MCF 10A (cell line): ENCODE data around the gene RCAN2. TPM values are rescaled to one million over a fixed set of nuclear protein-coding genes. Genes with fewer than 3 reads are reported as not detected.

Source experiments
- BruUV-seq: library from RNA; stranded (reverse); fragments of 400-500 nt; replicated peaks from 2 replicates; lab custom pipeline; 2021; lab: Mats Ljungman, UMichigan
- CTCF ChIA-PET: fragments of 300-600 bp; sonication (Branson Sonifier 250); formaldehyde crosslinking; extraction: SDS; loops from one replicate; lab custom pipeline; 2021; ENCODE audit warnings: antibody characterized with exemption, inconsistent platforms; lab: Yijun Ruan, JAX
- POLR2A ChIA-PET: fragments of 300-600, 350-650 bp; sonication (Branson Sonifier 250); formaldehyde crosslinking; extraction: SDS; loops from one replicate; lab custom pipeline; 2020; ENCODE audit warnings: antibody characterized with exemption, inconsistent platforms; lab: Yijun Ruan, JAX
- DNase-seq: peaks from one replicate; pipeline ENCODE4 v3.0.0-alpha.2; 2018; ENCODE audit not compliant: unreplicated experiment
- H3K27ac Mint-ChIP-seq: one replicate; pipeline ENCODE4 v1.8.0; 2022; ENCODE audit warnings: mild to moderate bottlenecking, low read depth, mixed read lengths; ENCODE audit not compliant: unreplicated experiment
- H3K27me3 Mint-ChIP-seq: one replicate; pipeline ENCODE4 v1.8.0; 2022; ENCODE audit warnings: mixed read lengths; ENCODE audit not compliant: insufficient read depth, unreplicated experiment
- H3K36me3 Mint-ChIP-seq: one replicate; pipeline ENCODE4 v1.8.0; 2022; ENCODE audit warnings: mild to moderate bottlenecking, moderate library complexity, mixed read lengths; ENCODE audit not compliant: insufficient read depth, unreplicated experiment
- H3K4me1 Mint-ChIP-seq: one replicate; pipeline ENCODE4 v1.8.0; 2022; ENCODE audit warnings: mixed read lengths; ENCODE audit not compliant: insufficient read depth, unreplicated experiment
- H3K4me3 Mint-ChIP-seq: one replicate; pipeline ENCODE4 v1.8.0; 2022; ENCODE audit warnings: mild to moderate bottlenecking, moderate library complexity, mixed read lengths; ENCODE audit not compliant: unreplicated experiment
- H3K9me3 Mint-ChIP-seq: one replicate; pipeline ENCODE4 v1.8.0; 2022; ENCODE audit warnings: mixed read lengths; ENCODE audit not compliant: unreplicated experiment
- CTCF ChIP-seq: fragments of 200-600 bp; IDR thresholded peaks from one replicate; pipeline ENCODE4 v1.8.0; 2022; ENCODE audit warnings: antibody characterized with exemption, mild to moderate bottlenecking; ENCODE audit not compliant: unreplicated experiment
- intact Hi-C: fragments of 100-400 bp; cut with micrococcal nuclease; formaldehyde crosslinking; loops from 2 replicates; pipeline ENCODE4 v1.14.1; 2022
- total RNA-seq: library from RNA; stranded (reverse); gene quantifications from 2 replicates; pipeline ENCODE4 v1.2.3, GENCODE V29; 2022

The RCAN2 gene
- total RNA-seq, 1 experiment from 2014 or later, result 0.09 TPM

- no peaks in the 10 kb centered on the region for H3K36me3 Mint-ChIP-seq
- no peaks in the 10 kb centered on the region for H3K9me3 Mint-ChIP-seq
- no peak for DNase-seq
- H3K27me3 Mint-ChIP-seq, result no peaks in the 10 kb centered on the region
- TF ChIP-seq CTCF, result no peak
- no peak overlapping the region for H3K27ac Mint-ChIP-seq
- intact Hi-C loops, result no loop called here
- peaks cover 9% of the 10 kb centered on the region for H3K4me1 Mint-ChIP-seq
- BruUV-seq, result no TSS peak
- H3K4me3 Mint-ChIP-seq, result no peak overlapping the region
- ChIA-PET CTCF (no interaction called here), POLR2A (interaction anchor here (1.1 kb wide), 1 partner anchor 12 kb away, joined by 3 read pairs; no protein-coding TSS in a partner anchor)
Measured at GRCh38 chr6:46440641-46441040, 50.6 kb downstream of the RCAN2 start.

GRCh38 chr6:46440141-46440540 is 51.1 kb downstream of the RCAN2 start:
- intact Hi-C loops, result no loop called here
- peak; percentile 20 for DNase-seq
- no peaks in the 10 kb centered on the region for H3K9me3 Mint-ChIP-seq
- no peaks in the 10 kb centered on the region for H3K36me3 Mint-ChIP-seq
- no TSS peak for BruUV-seq
- peaks cover 9% of the 10 kb centered on the region for H3K4me1 Mint-ChIP-seq
- no peak for TF ChIP-seq CTCF
- ChIA-PET CTCF (interaction anchor here (0.8 to 1.2 kb wide), 3 partner anchors 21 to 551 kb away, joined by 3 read pairs; no protein-coding TSS in a partner anchor), POLR2A (interaction anchor here (0.7 to 1.1 kb wide), 2 partner anchors 11 to 171 kb away, joined by 3 read pairs; no protein-coding TSS in a partner anchor)
- H3K27me3 Mint-ChIP-seq, result no peaks in the 10 kb centered on the region
- no peak overlapping the region for H3K4me3 Mint-ChIP-seq
- H3K27ac Mint-ChIP-seq, result no peak overlapping the region

GRCh38 chr6:46438245-46438644 is 53.0 kb downstream of the RCAN2 start:
- H3K9me3 Mint-ChIP-seq, result no peaks in the 10 kb centered on the region
- no peaks in the 10 kb centered on the region for H3K27me3 Mint-ChIP-seq
- no peaks in the 10 kb centered on the region for H3K36me3 Mint-ChIP-seq
- no peak for TF ChIP-seq CTCF
- no TSS peak for BruUV-seq
- intact Hi-C loops, result no loop called here
- DNase-seq, result no peak
- H3K4me1 Mint-ChIP-seq, result peaks cover 9% of the 10 kb centered on the region
- ChIA-PET POLR2A (no interaction called here), CTCF (interaction anchor here (0.5 to 1.0 kb wide), 6 partner anchors 9 to 941 kb away, joined by 3 to 4 read pairs (median 3); no protein-coding TSS in a partner anchor)
- H3K4me3 Mint-ChIP-seq, result no peak overlapping the region
- no peak overlapping the region for H3K27ac Mint-ChIP-seq

- DNase-seq, result peak; percentile 52
- Mint-ChIP-seq H3K36me3 (no peaks in the 10 kb centered on the region), H3K4me3 (no peak overlapping the region), H3K4me1 (peaks cover 9% of the 10 kb centered on the region), H3K9me3 (no peaks in the 10 kb centered on the region), H3K27me3 (no peaks in the 10 kb centered on the region), H3K27ac (no peak overlapping the region)
- CTCF ChIA-PET, result interaction anchor here (0.5 to 1.0 kb wide), 4 partner anchors 10 to 940 kb away, joined by 3 to 4 read pairs (median 3); no protein-coding TSS in a partner anchor
- BruUV-seq, result no TSS peak
- intact Hi-C loops, result no loop called here
- TF ChIP-seq CTCF, result no peak
- POLR2A ChIA-PET, result interaction anchor here (0.9 kb wide), 1 partner anchor 9 kb away, joined by 4 read pairs; no protein-coding TSS in a partner anchor
Measured at GRCh38 chr6:46437671-46438221, 53.5 kb downstream of the RCAN2 start.
